Ishikawa (cell line): ENCODE measurements around the gene C1orf105.

Source experiments
- CEBPB ChIP-seq: IDR thresholded peaks from 2 replicates; pipeline ENCODE4 v1.6.1; 2012
- CREB1 ChIP-seq: IDR thresholded peaks from 2 replicates; pipeline ENCODE4 v1.6.1; 2012; ENCODE audit warnings: low read depth
- EGR1 ChIP-seq: IDR thresholded peaks from 2 replicates; pipeline ENCODE4 v1.6.1; 2012
- EP300 ChIP-seq: IDR thresholded peaks from 2 replicates; pipeline ENCODE4 v1.6.1; 2012; ENCODE audit warnings: borderline replicate concordance
- FOXM1 ChIP-seq: IDR thresholded peaks from 2 replicates; pipeline ENCODE4 v1.6.1; 2012; ENCODE audit warnings: low read depth, borderline replicate concordance
- NFIC ChIP-seq: IDR thresholded peaks from 2 replicates; pipeline ENCODE4 v1.6.1; 2012
- RAD21 ChIP-seq: IDR thresholded peaks from 2 replicates; pipeline ENCODE4 v1.6.1; 2012; ENCODE audit warnings: low read depth
- REST ChIP-seq: IDR thresholded peaks from 2 replicates; pipeline ENCODE4 v1.6.1; 2012; ENCODE audit warnings: low read depth, mild to moderate bottlenecking
- TAF1 ChIP-seq: IDR thresholded peaks from 2 replicates; pipeline ENCODE4 v1.6.1; 2012; ENCODE audit warnings: low read depth, mild to moderate bottlenecking
- TCF12 ChIP-seq: IDR thresholded peaks from 2 replicates; pipeline ENCODE4 v1.6.1; 2012; ENCODE audit warnings: low read depth
- TEAD4 ChIP-seq: IDR thresholded peaks from 2 replicates; pipeline ENCODE4 v1.6.1; 2012
- YY1 ChIP-seq: IDR thresholded peaks from 2 replicates; pipeline ENCODE4 v1.6.1; 2012; ENCODE audit warnings: low read depth
- ZBTB7A ChIP-seq: IDR thresholded peaks from 2 replicates; pipeline ENCODE4 v1.6.1; 2012; ENCODE audit warnings: low read depth
- TF ChIP-seq, protein P1 (sequence below): IDR thresholded peaks from 2 replicates; pipeline ENCODE4 v1.6.1; 2012
- TF ChIP-seq, protein P2 (sequence below): IDR thresholded peaks from 2 replicates; pipeline ENCODE4 v1.6.1; 2012

C1orf105 gene

DNA sequence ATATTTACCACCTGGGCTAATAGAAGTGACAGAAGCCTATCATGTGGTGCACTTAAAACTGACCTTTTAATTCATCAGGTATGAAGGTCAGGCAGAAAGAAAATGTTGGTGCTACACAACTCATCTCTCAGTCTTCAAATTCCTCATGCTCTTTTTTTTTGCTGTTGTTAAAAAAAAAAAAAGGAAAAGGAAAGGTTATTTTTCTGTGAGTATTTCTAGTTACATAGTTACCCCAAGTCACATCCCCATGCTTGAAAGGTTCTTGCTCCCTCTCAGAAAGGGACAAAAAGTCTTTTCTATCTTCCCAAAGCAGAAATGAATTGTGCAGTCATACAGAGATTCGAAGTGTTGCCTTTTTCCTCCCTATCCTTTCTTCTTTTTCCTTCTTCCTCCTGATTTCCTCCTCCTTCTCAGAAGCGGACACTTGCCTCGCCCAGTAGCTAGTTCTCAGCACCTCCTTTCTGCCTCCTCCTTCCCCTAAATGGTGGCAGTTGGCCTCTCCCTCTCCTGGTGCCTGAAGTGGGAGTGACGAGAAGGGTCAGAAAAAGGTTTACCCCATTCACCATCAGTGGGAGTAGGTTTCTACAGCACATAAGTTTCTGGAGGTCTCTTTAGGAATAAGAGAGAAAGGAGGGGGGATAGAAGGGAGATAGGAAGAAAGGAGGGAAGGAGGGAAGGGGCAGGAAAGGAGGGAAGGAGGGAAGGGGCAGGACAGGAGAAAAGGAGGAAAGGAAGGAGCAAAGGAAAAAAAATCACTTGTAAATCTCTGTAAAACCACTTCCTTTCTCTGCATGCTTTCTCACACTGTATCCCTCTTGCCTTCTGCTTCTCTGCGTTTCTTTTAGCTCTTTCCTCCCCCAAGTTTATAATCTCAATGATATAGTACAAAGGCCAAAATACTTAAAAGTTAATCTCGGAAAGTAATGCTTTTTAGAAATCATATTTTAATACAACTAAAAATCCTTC, 20.4 kb upstream of the C1orf105 start:
- TF ChIP-seq RAD21 (no peak), EGR1 (no peak)

DNA sequence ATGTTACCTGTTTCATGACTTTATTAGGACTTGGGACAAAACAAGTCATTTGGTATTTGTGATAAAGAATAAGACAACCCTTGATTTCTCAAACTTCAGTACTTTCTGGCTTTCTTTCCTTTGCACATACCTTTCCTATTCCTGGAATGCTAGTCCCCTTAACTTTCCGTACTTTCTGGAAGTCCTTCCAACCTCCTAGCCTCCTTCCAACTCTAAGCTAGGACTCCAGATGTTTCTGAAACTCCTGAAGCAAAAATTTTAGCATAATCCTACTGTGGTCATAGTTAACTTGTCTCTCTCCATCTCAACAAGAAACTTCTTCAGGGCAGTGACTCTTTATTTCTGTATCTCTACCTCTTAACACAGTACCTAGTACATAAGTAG, 19.8 kb upstream of the C1orf105 start:
- TF ChIP-seq, protein P1, sequence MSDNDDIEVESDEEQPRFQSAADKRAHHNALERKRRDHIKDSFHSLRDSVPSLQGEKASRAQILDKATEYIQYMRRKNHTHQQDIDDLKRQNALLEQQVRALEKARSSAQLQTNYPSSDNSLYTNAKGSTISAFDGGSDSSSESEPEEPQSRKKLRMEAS: no peak
- TF ChIP-seq TEAD4: no peak
- TF ChIP-seq CEBPB: no peak
- TF ChIP-seq, protein P2, sequence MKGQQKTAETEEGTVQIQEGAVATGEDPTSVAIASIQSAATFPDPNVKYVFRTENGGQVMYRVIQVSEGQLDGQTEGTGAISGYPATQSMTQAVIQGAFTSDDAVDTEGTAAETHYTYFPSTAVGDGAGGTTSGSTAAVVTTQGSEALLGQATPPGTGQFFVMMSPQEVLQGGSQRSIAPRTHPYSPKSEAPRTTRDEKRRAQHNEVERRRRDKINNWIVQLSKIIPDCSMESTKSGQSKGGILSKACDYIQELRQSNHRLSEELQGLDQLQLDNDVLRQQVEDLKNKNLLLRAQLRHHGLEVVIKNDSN: no peak
- TF ChIP-seq TCF12: no peak
- TF ChIP-seq FOXM1: no peak
- no peak for TF ChIP-seq RAD21
- no peak for TF ChIP-seq CREB1
- TF ChIP-seq REST: no peak
- TF ChIP-seq YY1: no peak
- TF ChIP-seq EP300: no peak
- no peak for TF ChIP-seq ZBTB7A
- no peak for TF ChIP-seq TAF1
- no peak for TF ChIP-seq NFIC
- TF ChIP-seq EGR1: no peak

DNA sequence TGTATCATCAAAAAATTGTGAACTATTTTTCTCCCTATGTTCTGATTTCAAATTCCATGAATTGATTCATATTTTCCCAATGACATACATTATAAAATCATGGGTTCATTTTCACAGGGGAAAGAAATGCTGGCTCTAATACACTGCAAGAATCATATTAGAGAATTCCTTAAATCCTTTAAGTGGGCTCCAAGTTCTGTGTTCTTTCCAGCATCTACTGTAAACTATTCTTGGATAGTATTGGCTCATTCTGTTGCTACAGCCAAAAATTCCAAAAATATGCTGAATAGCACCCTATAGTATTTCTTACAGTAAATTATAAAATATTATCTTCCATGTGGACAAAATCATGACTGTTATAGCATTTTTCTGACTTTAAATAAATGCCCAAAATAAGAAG, 19.0 kb upstream of the C1orf105 start:
- TF ChIP-seq TAF1 (no peak), EGR1 (no peak), TEAD4 (no peak), TCF12 (no peak)

GRCh38 chr1:172401892-172402291, 18.6 kb upstream of the C1orf105 start:
- no peak for TF ChIP-seq EP300
- TF ChIP-seq RAD21: peak; percentile 30; the same call in 1 of the 2 replicates

DNA sequence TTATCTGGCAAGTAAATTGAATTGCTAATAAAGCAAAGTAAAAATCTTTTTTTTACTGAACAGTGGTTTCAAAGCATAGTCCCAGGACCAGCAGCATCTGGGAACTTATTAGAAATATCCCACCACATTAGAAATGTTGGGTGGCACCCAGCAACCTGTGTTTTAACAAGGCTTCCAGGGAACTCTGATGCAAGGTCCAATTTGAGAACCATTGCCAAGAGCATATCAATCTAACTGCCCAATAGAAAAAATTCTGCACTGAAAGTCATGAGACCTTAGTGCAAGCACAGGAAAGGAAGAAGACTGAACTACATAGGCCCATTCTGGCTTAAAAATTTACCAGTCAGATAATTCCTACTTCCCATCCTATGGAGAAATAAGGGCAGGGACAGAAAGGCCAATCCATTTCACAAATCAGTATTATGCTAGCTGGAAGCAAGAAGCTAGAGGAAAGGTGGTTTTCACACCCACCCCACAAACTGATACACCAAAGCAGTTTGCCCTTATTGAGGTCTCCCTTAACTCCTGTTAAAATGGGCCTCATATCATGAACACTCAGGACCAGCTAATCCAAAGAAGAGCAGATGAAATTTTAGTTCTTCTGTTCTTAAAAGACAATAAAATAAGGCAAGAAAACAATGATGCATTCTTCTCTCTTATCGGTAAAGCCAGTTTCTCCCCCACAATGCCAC, 17.5 kb upstream of the C1orf105 start:
- TF ChIP-seq NFIC (no peak), EGR1 (no peak), YY1 (no peak), TEAD4 (no peak), TAF1 (no peak)
- TF ChIP-seq, protein P2: no peak
- TF ChIP-seq, protein P1: no peak

DNA sequence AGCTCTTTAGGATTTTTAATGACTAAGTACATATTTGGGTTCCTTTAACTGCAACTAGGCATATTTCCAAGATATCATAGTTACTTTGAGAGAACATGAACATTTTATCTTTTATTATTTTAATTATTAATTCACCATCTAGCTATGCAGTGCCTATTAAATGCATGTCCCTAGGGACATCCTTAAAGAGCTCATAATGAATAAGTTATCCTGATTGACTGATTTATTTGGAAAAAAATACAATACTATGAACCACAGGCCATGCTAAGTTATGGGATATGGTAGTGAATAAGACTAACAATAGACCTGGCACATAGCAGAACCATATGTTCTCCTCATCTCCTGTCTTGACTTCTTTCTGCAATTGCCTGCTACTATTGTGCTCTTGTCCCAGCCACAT, 16.4 kb upstream of the C1orf105 start:
- TF ChIP-seq EGR1 (no peak), TAF1 (no peak), TEAD4 (no peak), REST (no peak), FOXM1 (no peak), ZBTB7A (no peak), YY1 (no peak), NFIC (no peak), EP300 (no peak), TCF12 (no peak), CREB1 (no peak), CEBPB (no peak), RAD21 (no peak)
- TF ChIP-seq, protein P2: no peak
- TF ChIP-seq, protein P1: no peak
